HEK293 (cell line): Measurements from ENCODE around the gene KIF12.

Source experiments
- KLF9 ChIP-seq: fragments of 450-650 bp; formaldehyde crosslinking; IDR thresholded peaks from 2 replicates; pipeline ENCODE4 v1.5.1; 2016; ENCODE audit warnings: missing biosample characterization, missing genetic modification characterization, low read depth
- TCF7L2 ChIP-seq: IDR thresholded peaks from 2 replicates; pipeline ENCODE4 v1.6.1; 2011; ENCODE audit warnings: low read depth, mild to moderate bottlenecking, inconsistent platforms, low read length, moderate library complexity, borderline replicate concordance
- YY1 ChIP-seq: fragments of 450-650 bp; formaldehyde crosslinking; IDR thresholded peaks from 2 replicates; pipeline ENCODE4 v1.5.1; 2018; ENCODE audit warnings: missing biosample characterization, missing genetic modification characterization
- ZFP3 ChIP-seq: fragments of 450-650 bp; formaldehyde crosslinking; IDR thresholded peaks from 2 replicates; pipeline ENCODE4 v1.5.1; 2016; ENCODE audit warnings: low read depth, missing biosample characterization, missing genetic modification characterization
- ZNF132 ChIP-seq: fragments of 450-650 bp; formaldehyde crosslinking; IDR thresholded peaks from 2 replicates; pipeline ENCODE4 v1.5.1; 2017; ENCODE audit warnings: missing biosample characterization, missing genetic modification characterization, borderline replicate concordance
- ZNF174 ChIP-seq: fragments of 450-650 bp; formaldehyde crosslinking; IDR thresholded peaks from 2 replicates; pipeline ENCODE4 v1.5.0; 2017; ENCODE audit warnings: missing biosample characterization, mild to moderate bottlenecking, missing genetic modification characterization
- TF ChIP-seq, protein P1 (sequence below): fragments of 450-650 bp; formaldehyde crosslinking; IDR thresholded peaks from 2 replicates; pipeline ENCODE4 v1.5.1; 2017; ENCODE audit warnings: missing biosample characterization, missing genetic modification characterization
- TF ChIP-seq, protein P2 (sequence below): fragments of 450-650 bp; formaldehyde crosslinking; IDR thresholded peaks from 2 replicates; pipeline ENCODE4 v1.5.1; 2016; ENCODE audit warnings: missing biosample characterization, missing genetic modification characterization
- TF ChIP-seq, protein P3 (sequence below): fragments of 450-650 bp; formaldehyde crosslinking; IDR thresholded peaks from 2 replicates; pipeline ENCODE4 v1.5.1; 2016; ENCODE audit warnings: missing biosample characterization, missing genetic modification characterization
- TF ChIP-seq, protein P4 (sequence below): fragments of 450-650 bp; formaldehyde crosslinking; IDR thresholded peaks from 2 replicates; pipeline ENCODE4 v1.5.1; 2016; ENCODE audit warnings: missing biosample characterization, missing genetic modification characterization, low read depth

DNA sequence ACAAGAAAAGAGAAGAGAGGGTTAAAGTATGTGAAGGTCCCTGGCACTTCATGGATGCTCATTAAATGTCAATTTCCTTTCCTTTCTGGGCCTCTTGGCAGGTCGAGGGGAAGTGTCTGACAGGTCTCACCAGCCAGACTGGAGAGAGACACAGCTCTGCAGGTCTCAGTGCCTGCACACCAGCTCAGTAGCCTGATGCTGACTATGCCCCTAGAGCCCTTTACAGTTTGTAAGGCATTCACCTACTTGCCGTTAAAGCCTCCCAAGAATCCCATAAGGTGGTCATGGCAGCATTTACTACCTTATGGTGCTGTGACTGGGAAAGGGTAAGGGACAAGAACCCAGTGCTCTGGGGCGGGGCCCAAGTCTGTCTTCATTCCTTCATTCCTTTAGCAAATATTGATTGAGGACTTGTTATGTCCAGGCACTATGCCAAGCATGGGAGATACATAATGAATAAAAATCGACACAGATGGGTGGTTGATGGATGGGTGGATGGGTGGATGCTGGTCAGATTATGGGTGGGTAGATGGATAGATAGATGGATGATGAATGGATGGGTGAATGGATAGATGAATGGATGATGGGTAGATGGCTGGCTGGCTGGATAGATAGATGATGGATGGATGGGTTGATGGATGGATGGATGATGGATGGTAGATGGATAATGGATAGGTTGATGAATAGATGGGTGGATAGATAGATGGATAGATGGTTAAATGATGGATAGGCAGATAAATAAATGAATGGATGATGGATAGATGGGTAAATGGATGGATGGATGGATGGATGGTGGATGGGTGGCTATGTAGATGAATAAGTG is 21.3 kb upstream of the KIF12 start:
- no peak for TF ChIP-seq TCF7L2
- TF ChIP-seq KLF9 (tag by site-specific recombination): no peak
- TF ChIP-seq ZNF174: no peak
- TF ChIP-seq, protein P1, sequence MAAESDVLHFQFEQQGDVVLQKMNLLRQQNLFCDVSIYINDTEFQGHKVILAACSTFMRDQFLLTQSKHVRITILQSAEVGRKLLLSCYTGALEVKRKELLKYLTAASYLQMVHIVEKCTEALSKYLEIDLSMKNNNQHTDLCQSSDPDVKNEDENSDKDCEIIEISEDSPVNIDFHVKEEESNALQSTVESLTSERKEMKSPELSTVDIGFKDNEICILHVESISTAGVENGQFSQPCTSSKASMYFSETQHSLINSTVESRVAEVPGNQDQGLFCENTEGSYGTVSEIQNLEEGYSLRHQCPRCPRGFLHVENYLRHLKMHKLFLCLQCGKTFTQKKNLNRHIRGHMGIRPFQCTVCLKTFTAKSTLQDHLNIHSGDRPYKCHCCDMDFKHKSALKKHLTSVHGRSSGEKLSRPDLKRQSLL (tag by site-specific recombination): no peak
- TF ChIP-seq, protein P2, sequence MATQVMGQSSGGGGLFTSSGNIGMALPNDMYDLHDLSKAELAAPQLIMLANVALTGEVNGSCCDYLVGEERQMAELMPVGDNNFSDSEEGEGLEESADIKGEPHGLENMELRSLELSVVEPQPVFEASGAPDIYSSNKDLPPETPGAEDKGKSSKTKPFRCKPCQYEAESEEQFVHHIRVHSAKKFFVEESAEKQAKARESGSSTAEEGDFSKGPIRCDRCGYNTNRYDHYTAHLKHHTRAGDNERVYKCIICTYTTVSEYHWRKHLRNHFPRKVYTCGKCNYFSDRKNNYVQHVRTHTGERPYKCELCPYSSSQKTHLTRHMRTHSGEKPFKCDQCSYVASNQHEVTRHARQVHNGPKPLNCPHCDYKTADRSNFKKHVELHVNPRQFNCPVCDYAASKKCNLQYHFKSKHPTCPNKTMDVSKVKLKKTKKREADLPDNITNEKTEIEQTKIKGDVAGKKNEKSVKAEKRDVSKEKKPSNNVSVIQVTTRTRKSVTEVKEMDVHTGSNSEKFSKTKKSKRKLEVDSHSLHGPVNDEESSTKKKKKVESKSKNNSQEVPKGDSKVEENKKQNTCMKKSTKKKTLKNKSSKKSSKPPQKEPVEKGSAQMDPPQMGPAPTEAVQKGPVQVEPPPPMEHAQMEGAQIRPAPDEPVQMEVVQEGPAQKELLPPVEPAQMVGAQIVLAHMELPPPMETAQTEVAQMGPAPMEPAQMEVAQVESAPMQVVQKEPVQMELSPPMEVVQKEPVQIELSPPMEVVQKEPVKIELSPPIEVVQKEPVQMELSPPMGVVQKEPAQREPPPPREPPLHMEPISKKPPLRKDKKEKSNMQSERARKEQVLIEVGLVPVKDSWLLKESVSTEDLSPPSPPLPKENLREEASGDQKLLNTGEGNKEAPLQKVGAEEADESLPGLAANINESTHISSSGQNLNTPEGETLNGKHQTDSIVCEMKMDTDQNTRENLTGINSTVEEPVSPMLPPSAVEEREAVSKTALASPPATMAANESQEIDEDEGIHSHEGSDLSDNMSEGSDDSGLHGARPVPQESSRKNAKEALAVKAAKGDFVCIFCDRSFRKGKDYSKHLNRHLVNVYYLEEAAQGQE (tag by site-specific recombination): no peak
- no peak for TF ChIP-seq YY1
- TF ChIP-seq, protein P3, sequence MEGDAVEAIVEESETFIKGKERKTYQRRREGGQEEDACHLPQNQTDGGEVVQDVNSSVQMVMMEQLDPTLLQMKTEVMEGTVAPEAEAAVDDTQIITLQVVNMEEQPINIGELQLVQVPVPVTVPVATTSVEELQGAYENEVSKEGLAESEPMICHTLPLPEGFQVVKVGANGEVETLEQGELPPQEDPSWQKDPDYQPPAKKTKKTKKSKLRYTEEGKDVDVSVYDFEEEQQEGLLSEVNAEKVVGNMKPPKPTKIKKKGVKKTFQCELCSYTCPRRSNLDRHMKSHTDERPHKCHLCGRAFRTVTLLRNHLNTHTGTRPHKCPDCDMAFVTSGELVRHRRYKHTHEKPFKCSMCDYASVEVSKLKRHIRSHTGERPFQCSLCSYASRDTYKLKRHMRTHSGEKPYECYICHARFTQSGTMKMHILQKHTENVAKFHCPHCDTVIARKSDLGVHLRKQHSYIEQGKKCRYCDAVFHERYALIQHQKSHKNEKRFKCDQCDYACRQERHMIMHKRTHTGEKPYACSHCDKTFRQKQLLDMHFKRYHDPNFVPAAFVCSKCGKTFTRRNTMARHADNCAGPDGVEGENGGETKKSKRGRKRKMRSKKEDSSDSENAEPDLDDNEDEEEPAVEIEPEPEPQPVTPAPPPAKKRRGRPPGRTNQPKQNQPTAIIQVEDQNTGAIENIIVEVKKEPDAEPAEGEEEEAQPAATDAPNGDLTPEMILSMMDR (tag by site-specific recombination): no peak
- TF ChIP-seq, protein P4, sequence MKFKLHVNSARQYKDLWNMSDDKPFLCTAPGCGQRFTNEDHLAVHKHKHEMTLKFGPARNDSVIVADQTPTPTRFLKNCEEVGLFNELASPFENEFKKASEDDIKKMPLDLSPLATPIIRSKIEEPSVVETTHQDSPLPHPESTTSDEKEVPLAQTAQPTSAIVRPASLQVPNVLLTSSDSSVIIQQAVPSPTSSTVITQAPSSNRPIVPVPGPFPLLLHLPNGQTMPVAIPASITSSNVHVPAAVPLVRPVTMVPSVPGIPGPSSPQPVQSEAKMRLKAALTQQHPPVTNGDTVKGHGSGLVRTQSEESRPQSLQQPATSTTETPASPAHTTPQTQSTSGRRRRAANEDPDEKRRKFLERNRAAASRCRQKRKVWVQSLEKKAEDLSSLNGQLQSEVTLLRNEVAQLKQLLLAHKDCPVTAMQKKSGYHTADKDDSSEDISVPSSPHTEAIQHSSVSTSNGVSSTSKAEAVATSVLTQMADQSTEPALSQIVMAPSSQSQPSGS (tag by site-specific recombination): no peak
- TF ChIP-seq ZNF132 (tag by site-specific recombination): no peak
- no peak for TF ChIP-seq ZFP3 (tag by site-specific recombination)
